GM19397 (cell line): Measurements from ENCODE around the gene PITPNB.

Source experiments
- ATAC-seq: cut with Tn5 transposase; IDR thresholded peaks from one replicate; pipeline ENCODE4 v1.9.1; 2021; ENCODE audit warnings: mild to moderate bottlenecking, moderate library complexity; ENCODE audit not compliant: unreplicated experiment

PITPNB gene

GRCh38 chr22:27804470-27805297 is 114.4 kb downstream of the PITPNB start:
- no peak for ATAC-seq

- no peak for ATAC-seq
These were observed 115.1 kb downstream of the PITPNB start for GRCh38 chr22:27803841-27804415.

- ATAC-seq = no peak
These were observed 116.5 kb downstream of the PITPNB start for GRCh38 chr22:27802346-27803073.
